GM18517 (cell line): ENCODE results near the gene SETD7.

Experiments used
- ATAC-seq: cut with Tn5 transposase; IDR thresholded peaks from one replicate; pipeline ENCODE4 v1.9.1; 2021; ENCODE audit warnings: mild to moderate bottlenecking, moderate library complexity; ENCODE audit not compliant: unreplicated experiment

The SETD7 gene

GRCh38 chr4:139514382-139515059, 41.5 kb downstream of the SETD7 start:
- no peak for ATAC-seq

GRCh38 chr4:139511320-139511719, 44.7 kb downstream of the SETD7 start:
- no peak for ATAC-seq

- ATAC-seq = no peak
Observed at GRCh38 chr4:139509727-139510410, 46.1 kb downstream of the SETD7 start.

GRCh38 chr4:139508581-139509237, 47.3 kb downstream of the SETD7 start:
- ATAC-seq = no peak

- no peak for ATAC-seq
Observed at GRCh38 chr4:139506774-139507173, 49.2 kb downstream of the SETD7 start.

DNA sequence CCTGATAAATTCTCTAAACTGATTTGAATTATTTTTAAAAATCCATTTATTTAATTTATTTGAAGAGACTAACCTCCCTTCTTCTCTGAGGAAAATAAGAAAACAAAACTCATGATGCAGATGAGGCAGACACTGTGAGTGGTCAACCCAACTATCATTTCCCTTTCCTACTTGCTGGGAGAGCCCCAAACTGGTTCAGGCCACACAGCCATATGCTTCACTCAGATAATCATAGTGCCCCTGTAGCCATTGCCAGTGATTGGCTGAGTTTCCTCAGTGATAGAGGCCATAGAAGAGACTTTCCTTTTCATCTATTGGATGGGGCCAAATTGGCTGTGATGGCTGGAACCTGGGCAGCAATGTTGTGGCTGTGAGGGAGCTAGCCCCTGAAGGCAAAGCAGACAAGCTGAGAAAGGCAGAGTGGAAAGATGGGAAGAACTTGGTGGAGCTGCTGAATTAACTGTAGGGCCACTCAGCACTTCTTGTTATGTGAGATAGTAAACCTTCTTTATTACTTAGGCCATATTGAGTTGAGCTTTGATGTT, 52.3 kb downstream of the SETD7 start:
- no peak for ATAC-seq

DNA sequence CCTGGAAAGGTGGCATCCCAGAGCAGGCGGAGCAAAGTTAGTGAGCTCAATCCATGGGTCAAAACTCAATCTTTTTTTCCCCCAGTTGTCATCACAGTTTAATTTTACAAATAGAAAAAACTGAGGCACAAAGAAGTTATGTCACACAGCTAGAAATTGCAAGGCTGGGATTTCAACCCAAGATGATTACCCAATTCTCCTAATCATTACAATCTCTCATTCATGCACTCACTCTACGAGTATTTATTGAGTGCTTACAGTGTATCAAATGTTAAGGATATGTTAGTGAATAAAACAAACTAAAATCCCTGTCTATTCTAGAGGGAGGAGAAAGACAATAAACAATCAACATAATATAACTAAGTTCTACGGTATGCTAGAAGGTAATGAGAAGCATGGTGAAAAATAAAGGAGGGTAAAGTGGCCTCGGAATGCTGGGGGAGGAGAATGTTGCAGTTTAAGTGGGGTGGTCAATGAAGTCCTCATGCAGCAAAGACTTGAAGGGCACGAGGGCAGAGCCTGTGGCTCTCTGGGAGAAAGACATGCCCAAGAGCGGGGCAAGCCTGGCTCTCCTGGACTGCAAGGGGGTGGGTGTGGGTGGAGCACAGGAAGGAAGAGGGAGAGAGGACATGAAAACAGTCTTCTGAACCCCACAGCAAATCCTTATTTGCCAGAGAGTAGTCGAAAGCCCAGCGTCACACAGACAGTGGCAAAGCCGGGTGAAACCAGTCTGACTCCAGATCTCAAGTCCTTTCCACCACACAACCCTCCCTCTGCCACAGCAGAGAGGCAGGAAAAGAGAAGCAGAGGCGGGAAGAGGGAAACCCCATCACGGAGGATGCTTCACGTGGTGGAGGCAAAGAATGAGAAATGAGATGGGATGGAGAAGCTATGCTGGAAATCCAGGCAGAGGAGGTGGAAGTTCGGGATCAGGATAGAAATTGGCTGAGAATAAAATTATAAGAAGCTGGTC, 53.8 kb downstream of the SETD7 start:
- no peak for ATAC-seq

DNA sequence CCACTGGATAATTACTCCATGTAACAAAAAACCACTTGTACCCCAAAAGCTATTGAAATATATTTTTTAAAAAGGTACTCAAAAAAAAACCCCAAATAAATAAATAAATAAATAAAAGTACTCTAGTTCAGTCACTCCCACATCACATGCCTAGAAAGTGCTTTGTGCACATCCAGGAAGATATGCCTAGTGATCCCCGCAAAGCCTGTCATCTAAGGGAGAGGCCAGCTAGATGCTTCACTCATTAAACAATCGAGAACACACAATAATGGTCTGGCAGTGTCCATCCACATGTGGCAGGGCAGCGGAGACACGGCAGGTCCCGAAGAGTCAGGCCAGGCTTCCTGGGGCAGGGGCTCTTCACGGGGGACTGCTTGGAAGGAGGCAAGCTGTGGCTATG, 54.5 kb downstream of the SETD7 start:
- ATAC-seq = no peak

- no peak for ATAC-seq
Observed at GRCh38 chr4:139501117-139501516, 54.9 kb downstream of the SETD7 start.

GRCh38 chr4:139499186-139499585, 56.8 kb downstream of the SETD7 start:
- no peak for ATAC-seq

DNA sequence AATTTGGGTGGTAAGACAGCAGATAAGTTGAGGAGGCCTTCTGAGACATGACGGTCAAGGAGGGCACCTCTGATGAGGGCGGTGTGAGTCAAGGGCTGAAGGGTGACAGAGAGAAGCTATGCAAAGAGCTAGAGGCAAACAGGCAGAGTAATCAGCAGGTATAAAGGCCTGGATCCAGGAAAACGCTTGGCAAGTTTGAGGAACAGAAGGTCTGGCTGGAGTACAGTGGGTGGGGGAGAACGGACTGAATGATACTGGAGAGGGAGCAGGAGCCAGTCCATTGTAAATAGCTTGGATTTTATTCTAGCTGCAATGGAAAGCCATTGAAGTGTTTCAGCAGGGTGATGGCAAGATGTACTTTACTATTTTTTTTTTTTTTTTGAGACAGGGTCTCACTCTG, 62.8 kb downstream of the SETD7 start:
- ATAC-seq = no peak

- no peak for ATAC-seq
Observed at GRCh38 chr4:139492429-139492828, 63.6 kb downstream of the SETD7 start.

- ATAC-seq = no peak
Observed at GRCh38 chr4:139489638-139490037, 66.4 kb downstream of the SETD7 start.

DNA sequence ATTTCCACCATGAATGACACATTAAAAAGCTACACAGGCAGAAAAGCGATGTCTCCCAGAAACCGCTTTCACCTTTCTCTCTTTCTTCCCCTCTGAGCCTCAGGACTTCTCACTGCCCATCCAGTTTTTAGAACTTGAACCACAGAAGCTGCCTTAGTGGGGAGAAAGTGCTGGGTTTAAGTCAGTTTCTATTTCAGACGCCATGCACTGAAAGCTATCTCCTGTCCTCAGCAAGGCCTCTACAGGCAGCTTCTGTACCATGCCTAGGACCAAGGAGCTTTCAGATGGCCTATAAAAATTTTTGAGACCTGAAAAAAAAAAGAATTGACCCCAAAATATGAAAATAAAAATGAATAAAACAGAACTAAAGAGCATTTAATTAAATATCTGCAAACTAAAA, 67.6 kb downstream of the SETD7 start:
- no peak for ATAC-seq

GRCh38 chr4:139484783-139485311, 71.2 kb downstream of the SETD7 start:
- ATAC-seq = no peak

DNA sequence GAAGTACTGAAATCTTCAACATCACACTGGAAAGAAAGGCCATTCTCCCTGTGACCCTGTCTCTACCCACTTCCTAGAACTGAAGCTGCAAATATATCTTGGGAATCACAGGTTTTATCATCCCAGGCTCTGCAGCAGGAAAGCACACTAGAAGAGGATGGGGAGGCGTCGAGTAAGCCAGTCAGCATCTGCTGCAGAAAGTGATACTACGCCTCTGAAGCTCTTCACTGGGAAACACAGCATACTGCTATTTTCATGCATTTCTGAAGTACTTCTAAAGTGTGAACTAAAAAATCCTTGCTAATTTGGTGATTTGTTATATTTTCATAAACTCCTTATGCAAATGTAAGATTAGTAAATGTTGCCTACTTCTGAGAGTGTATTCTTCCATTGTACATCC, 73.0 kb downstream of the SETD7 start:
- ATAC-seq = no peak

DNA sequence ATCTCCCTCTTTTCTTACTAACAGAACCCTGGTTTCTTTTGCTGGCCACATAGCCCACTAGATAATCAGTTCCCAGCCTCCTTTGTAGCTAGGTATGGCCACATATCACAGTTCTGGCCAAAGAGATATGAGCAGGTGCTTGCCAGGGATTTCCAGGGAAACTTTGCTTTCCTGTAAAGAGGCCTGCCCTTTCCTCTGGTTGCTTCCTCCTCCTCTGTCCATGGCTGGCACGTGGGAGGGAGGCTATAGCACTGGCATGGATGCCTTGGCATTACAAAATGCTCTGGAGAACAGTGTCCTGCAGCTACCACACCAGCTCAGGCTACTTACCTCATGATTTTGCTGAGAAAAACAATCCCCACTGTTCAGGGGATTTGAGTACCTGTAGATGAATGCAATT, 74.6 kb downstream of the SETD7 start:
- no peak for ATAC-seq

GRCh38 chr4:139476363-139476762, 79.7 kb downstream of the SETD7 start:
- ATAC-seq = no peak

DNA sequence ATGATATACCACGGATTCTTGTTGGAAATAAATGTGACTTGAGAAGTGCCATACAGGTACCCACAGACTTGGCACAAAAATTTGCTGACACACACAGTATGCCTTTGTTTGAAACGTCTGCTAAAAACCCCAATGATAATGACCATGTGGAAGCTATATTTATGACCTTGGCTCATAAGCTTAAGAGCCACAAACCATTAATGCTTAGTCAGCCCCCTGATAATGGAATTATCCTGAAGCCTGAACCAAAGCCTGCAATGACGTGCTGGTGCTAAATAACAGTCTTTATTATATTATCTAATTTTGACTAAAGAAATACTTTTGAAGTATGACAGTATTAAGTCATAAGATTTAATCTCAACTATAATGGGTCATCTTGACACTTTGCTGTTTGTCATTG, 83.2 kb downstream of the SETD7 start:
- ATAC-seq = no peak

- ATAC-seq = no peak
Observed at GRCh38 chr4:139470997-139471665, 84.9 kb downstream of the SETD7 start.
